Esophagus squamous epithelium (tissue), 4 donors: ENCODE results near the gene APOL3.

Source experiments
- POLR2A ChIP-seq, 4 donors: fragments of 450-650 bp; IDR thresholded peaks; one replicate each; pipeline ENCODE4 v1.6.1; 2017; ENCODE audit warnings: antibody characterized with exemption in 4 of 4, mild to moderate bottlenecking in 4 of 4, moderate library complexity in 3 of 4
- TF ChIP-seq, protein P1 (sequence below), 6 experiments: fragments of 450-650 bp in 4 of 6; fragments of 200-600 bp in 2 of 6; sonication (generic) in 2 of 6; IDR thresholded peaks; one replicate each; pipeline ENCODE4 v1.5.1; 2016 to 2019; ENCODE audit warnings: antibody characterized with exemption in 6 of 6, mild to moderate bottlenecking in 4 of 6, moderate library complexity in 4 of 6

- TF ChIP-seq, protein P1, sequence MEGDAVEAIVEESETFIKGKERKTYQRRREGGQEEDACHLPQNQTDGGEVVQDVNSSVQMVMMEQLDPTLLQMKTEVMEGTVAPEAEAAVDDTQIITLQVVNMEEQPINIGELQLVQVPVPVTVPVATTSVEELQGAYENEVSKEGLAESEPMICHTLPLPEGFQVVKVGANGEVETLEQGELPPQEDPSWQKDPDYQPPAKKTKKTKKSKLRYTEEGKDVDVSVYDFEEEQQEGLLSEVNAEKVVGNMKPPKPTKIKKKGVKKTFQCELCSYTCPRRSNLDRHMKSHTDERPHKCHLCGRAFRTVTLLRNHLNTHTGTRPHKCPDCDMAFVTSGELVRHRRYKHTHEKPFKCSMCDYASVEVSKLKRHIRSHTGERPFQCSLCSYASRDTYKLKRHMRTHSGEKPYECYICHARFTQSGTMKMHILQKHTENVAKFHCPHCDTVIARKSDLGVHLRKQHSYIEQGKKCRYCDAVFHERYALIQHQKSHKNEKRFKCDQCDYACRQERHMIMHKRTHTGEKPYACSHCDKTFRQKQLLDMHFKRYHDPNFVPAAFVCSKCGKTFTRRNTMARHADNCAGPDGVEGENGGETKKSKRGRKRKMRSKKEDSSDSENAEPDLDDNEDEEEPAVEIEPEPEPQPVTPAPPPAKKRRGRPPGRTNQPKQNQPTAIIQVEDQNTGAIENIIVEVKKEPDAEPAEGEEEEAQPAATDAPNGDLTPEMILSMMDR (IDR thresholded peaks at IDR 0.05): no peak
- no peak for TF ChIP-seq POLR2A (IDR thresholded peaks at IDR 0.05)
These were observed 56.7 kb downstream of the APOL3 start for GRCh38 chr22:36103891-36104290.
